ENCODE results near the gene NASP. TPM values are rescaled to one million over a fixed set of nuclear protein-coding genes. Genes with fewer than 3 reads are reported as not detected.

NASP gene
- total RNA-seq, 1 donor from 2014 or later = 88.2 TPM

GRCh38 chr1:45620588-45621500 is 37.0 kb downstream of the NASP start:
- peak; percentile 51 for DNase-seq

DNA sequence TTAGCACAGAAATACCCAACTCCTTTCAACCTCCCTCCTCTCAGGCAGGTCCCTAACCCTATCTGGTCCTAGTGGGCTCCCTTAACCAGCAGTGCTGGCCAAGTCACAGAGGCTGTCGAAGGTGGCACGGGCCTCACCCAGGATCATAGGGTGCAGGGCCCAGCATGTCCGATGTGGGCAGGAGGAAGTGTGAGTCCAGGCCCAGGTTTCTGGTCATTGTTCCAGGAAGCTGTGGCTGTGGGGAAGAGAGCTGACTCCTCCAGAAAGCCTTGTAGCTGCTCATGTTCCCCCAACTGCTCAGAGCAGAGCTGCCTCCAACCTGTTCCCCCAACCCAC is 37.6 kb downstream of the NASP start:
- DNase-seq = peak; percentile 56

GRCh38 chr1:45621895-45622523 is 38.2 kb downstream of the NASP start:
- DNase-seq = peak; percentile 35

- no peak for DNase-seq
Measured at GRCh38 chr1:45622524-45623394, 38.9 kb downstream of the NASP start.

GRCh38 chr1:45623972-45624371 is 40.1 kb downstream of the NASP start, which contains the start of gene CCDC17:
CCDC17 (minus strand) TSS chr1:45624054; CDS start chr1:45623909, 145 bp downstream.
- no peak for DNase-seq

- DNase-seq = peak; percentile 91
Measured at GRCh38 chr1:45629035-45629434, 45.2 kb downstream of the NASP start.

DNA sequence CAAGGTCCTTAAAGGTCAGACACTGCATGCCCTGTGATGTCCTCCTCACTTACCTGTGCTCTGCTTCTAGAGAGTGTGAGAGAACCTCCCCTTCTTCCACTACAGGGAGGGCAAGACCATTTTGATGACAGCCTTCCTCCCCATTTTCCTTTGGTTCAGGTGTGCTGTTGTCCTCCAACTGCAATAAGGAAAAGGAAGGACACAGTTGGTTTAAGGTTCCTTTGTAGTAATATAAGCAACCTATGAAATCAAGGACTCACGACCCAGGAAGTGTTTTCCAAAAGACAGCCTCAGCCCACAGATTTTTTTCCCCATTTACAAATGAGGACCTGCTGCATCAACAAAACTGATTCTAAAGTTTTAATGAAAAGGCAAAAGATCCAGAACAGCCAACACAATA is 46.6 kb downstream of the NASP start:
- no peak for DNase-seq

DNA sequence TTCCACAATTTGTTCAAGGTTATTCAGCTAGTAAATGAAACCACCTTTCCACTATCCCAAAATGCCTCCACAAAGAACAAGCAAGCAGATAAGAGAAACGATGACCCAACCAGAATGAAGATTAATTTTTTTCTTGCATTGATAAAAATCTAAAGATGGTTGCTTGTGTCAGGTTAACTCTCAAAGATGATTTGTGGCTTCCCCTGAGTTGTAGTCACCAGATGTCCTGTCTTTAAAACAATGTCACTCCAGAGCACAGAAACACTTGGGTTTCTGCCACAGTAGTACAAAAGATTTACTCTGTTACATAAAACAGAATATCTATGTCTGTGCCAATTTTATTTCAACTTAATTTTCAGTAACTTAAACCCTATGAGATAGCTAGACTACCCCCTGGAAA is 51.4 kb downstream of the NASP start:
- no peak for DNase-seq

GRCh38 chr1:45640293-45640692 is 56.5 kb downstream of the NASP start:
- no peak for DNase-seq

DNA sequence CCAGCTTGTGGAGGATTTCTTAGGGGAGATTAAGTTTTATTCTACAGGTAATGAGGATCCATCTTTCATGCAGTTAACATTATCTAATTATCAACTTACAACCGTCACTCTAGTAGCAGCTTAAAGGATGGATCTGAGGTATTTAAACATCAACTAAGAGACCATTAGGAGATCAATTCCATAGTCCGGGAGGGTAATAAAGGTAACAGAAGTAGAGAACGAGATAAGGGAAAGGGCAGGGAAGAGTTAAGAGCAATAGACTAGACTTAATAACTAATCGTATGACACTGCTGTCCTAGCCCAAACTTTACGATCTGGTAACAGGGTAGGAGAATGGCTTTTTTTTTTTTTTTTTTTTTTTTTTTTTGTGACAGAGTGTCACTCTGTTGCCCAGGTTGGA is 59.5 kb downstream of the NASP start:
- no peak for DNase-seq

DNA sequence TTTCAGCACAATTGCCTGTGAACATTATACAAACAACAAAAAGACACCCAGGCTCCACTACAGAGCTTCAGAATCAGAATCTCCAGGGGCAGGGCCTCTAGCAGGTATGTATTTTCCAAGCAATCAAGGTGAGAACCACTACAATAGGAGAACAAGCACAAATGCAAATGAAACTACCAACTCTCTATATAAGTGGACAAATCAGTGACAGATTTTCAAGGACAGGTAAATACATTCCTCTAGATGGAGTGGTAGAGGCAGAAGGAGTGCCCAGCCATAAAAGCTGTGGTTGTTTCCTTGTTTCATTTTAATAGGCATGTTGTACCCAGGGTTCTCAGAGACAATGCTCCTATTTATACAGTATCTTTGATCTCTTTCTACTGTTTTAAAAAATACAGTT is 60.1 kb downstream of the NASP start:
- no peak for DNase-seq

- DNase-seq = no peak
Measured at GRCh38 chr1:45644661-45645060, 60.8 kb downstream of the NASP start.

DNA sequence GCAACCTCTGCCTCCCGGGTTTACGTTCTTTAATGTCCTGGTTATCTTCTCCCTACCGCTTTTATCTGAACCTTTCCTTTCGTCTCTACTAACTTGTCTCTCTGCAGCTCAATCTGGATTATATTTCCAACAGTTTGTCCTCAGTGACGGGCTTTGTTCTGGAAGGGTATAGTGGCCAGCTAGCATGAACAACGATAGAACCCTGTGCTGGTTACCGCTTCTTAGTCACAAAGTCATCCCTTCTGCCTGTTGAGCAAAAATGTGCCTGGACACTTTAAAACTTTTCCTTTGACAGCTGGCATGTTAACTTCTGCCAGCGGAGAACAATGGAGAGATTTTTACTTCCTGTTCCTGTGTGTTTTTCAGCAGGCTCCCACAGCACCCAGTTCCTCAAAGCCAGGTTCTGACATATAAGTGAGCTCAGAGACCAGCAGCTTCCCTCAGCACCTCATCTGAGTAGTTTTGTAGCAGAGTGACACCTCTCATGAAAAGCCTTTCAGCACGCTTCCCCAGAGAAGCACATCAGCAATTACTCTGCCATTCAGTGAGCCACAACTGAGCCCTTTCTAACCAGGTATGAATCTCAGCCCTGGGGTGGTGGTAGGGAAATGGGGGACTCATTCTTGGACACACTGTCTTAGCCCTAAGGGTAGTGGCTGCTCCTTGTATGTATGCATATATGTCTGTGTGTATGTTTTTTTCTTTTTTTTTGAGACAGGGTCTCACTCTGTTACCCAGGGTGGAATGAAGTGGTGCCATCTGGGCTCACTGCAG is 63.6 kb downstream of the NASP start:
- DNase-seq = peak; percentile 62

GRCh38 chr1:45654540-45655280 is 70.9 kb downstream of the NASP start:
- no peak for DNase-seq

DNA sequence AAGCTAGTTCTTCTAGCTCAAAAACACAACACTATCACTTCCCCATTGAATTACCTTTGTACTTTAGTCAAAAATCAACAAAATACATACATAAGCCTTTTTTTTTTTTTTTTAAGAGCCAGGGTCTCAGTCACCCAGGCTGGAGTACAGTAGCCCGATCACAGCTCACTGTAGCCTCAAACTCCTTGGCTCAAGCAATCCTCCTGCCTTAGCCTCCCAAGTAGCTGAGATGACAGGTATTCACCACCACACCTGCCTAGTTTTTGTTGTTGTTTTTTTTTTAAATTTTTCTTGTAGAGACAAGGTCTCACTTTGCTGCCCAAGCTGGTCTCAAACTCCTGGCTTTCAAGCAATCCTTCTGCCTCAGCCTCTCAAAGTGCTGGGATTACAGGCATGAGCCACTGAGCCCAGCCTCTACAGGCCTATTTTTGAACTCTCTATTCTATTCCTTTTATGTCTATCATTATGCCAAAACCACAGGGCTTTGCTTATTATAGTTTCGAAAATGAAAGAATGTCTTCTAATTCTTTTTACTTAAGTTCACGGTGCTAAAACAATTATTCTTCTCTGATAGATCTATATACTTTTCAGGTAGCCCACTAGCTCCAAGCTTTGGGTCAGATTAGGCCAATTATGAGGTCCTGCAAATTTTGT is 72.9 kb downstream of the NASP start:
- no peak for DNase-seq

DNA sequence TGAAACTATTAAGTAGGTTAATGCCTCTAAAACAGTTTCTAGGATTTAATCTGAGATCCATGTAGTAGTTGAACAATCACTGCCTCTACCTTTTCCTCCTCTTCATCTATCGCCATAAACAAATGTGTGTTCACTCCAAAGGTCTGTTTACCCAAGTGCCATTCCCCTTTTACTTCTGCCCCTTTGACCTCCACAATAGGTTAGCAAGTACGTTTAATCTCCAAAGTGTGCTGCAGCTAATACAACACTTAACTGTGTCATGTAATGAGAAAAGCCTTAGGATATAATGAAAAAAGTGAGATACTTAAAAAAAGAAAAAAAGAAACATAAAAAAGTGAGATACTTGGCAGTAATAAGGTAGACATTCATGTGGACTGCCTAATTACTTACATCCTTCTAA is 74.3 kb downstream of the NASP start:
- DNase-seq = no peak

- DNase-seq = no peak
Measured at GRCh38 chr1:45659222-45659621, 75.4 kb downstream of the NASP start.

- no peak for DNase-seq
Measured at GRCh38 chr1:45660336-45660735, 76.5 kb downstream of the NASP start.

DNA sequence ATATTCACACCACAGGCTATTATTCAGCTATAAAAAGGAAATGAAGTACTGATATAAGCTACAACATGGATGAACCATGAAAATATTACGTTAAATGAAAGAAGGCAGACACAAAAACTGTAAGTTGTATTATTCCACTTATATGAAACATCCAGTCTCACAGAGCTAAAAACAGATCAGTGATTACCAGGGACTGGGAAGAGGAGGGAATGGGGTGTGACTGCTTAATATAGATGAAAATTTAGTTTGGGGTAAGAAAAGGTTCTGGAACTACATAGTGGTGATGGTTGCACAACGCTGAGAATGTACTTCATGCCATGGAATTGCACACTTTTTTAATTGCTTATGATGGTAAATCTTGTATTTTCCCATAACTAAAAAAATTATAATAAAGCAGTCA is 83.0 kb downstream of the NASP start:
- DNase-seq = no peak

DNA sequence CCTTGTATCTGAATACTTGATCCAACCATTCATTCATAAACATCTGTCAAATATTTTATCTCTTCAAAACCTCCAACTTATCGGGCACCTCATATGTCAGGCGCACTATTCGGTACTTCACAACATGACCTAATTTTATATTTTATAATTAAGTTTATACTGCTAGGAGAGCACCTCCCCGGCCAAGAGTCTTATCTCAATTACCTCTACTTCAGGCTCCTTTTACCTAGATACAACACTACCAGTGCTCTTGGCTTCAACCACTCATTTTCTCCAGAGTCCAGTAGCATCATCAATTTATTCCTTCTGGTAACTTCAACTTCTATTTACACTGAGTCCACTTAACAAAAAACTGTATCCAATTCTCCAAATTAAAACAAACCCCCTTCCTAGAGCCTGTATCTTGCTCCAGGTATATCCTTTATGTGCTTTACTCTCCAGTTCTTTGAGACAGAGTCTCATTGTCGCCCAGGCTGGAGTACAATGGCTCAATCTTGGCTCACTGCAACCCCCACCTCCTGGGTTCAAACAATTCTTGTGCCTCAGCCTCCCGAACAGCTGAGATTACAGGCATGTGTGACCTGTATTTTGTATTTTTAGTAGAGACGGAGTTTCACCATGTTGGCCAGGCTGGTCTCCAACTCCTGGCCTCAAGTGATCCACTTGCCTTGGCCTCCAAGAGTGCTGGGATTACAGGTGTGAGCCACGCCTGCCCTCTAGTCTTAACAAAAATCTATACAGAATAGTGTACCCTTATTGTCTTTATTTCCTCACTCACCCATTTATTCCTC is 83.7 kb downstream of the NASP start:
- DNase-seq = no peak
